GM21723 (cell line): ENCODE measurements around the gene FBXO11.
A peak's percentile ranks its signal among the peaks of the same experiment; 100 is the strongest.
"Not testable (repeated sequence)": the region's sequence is repeated elsewhere in the genome, so short reads cannot be mapped to it uniquely, and the experiment has no call there.

Source experiments
- ATAC-seq: cut with Tn5 transposase; IDR thresholded peaks from one replicate; pipeline ENCODE4 v1.9.1; 2021; ENCODE audit warnings: mild to moderate bottlenecking, moderate library complexity; ENCODE audit not compliant: unreplicated experiment

The FBXO11 gene

GRCh38 chr2:47862949-47863348 lies 43.3 kb downstream of the FBXO11 start:
- ATAC-seq = no peak

GRCh38 chr2:47853067-47853777 lies 53.1 kb downstream of the FBXO11 start:
- ATAC-seq = not testable (repeated sequence)

GRCh38 chr2:47850198-47850597 lies 56.1 kb downstream of the FBXO11 start:
- no peak for ATAC-seq

- ATAC-seq = no peak
These were observed 56.9 kb downstream of the FBXO11 start for GRCh38 chr2:47849368-47849767.

GRCh38 chr2:47844162-47844561 lies 62.1 kb downstream of the FBXO11 start:
- no peak for ATAC-seq

- ATAC-seq = no peak
These were observed 62.9 kb downstream of the FBXO11 start for GRCh38 chr2:47843407-47843806.

GRCh38 chr2:47842846-47843245 lies 63.5 kb downstream of the FBXO11 start:
- no peak for ATAC-seq

- no peak for ATAC-seq
These were observed 67.6 kb downstream of the FBXO11 start for GRCh38 chr2:47838686-47839085.

GRCh38 chr2:47838249-47838648 lies 68.0 kb downstream of the FBXO11 start:
- no peak for ATAC-seq

- peak; percentile 92 for ATAC-seq
These were observed 72.8 kb downstream of the FBXO11 start for GRCh38 chr2:47833516-47833968.

GRCh38 chr2:47822518-47822917 lies 83.8 kb downstream of the FBXO11 start:
- ATAC-seq = no peak

GRCh38 chr2:47819834-47820233 lies 86.5 kb downstream of the FBXO11 start:
- no peak for ATAC-seq

GRCh38 chr2:47818777-47819176 lies 87.5 kb downstream of the FBXO11 start:
- no peak for ATAC-seq

GRCh38 chr2:47815764-47816163 lies 90.5 kb downstream of the FBXO11 start:
- no peak for ATAC-seq

- no peak for ATAC-seq
These were observed 94.6 kb downstream of the FBXO11 start for GRCh38 chr2:47811668-47812067.

- ATAC-seq = no peak
These were observed 95.4 kb downstream of the FBXO11 start for GRCh38 chr2:47810850-47811249.

GRCh38 chr2:47809903-47810302 lies 96.4 kb downstream of the FBXO11 start:
- no peak for ATAC-seq

- ATAC-seq = no peak
These were observed 97.7 kb downstream of the FBXO11 start for GRCh38 chr2:47808614-47809013.

- ATAC-seq = no peak
These were observed 100.4 kb downstream of the FBXO11 start for GRCh38 chr2:47805850-47806249.

GRCh38 chr2:47803770-47804169 lies 102.5 kb downstream of the FBXO11 start:
- no peak for ATAC-seq

GRCh38 chr2:47803363-47803762 lies 102.9 kb downstream of the FBXO11 start:
- ATAC-seq = no peak

GRCh38 chr2:47801118-47801517 lies 105.2 kb downstream of the FBXO11 start:
- ATAC-seq = no peak

- ATAC-seq = no peak
These were observed 107.2 kb downstream of the FBXO11 start for GRCh38 chr2:47799031-47799609.
